Medulla oblongata (tissue), 1 donor: ENCODE measurements around the gene POLD4.

Experiments used
- DNase-seq: peaks from one replicate; pipeline ENCODE4 v3.0.0-alpha.2; 2015; ENCODE audit errors: extremely low spot score

The POLD4 gene

GRCh38 chr11:67316882-67317204, 36.5 kb downstream of the POLD4 start:
- no peak for DNase-seq

GRCh38 chr11:67315325-67315909, 37.9 kb downstream of the POLD4 start:
- no peak for DNase-seq

GRCh38 chr11:67314218-67314617, 39.1 kb downstream of the POLD4 start:
- no peak for DNase-seq

- no peak for DNase-seq
These were observed 40.0 kb downstream of the POLD4 start for GRCh38 chr11:67313125-67313890.

- no peak for DNase-seq
These were observed 40.9 kb downstream of the POLD4 start for GRCh38 chr11:67312187-67313021.

- no peak for DNase-seq
These were observed 41.7 kb downstream of the POLD4 start for GRCh38 chr11:67311556-67312082.

- no peak for DNase-seq
These were observed 42.2 kb downstream of the POLD4 start for GRCh38 chr11:67311051-67311555.

GRCh38 chr11:67310246-67311050, 42.9 kb downstream of the POLD4 start:
- DNase-seq, result no peak

- DNase-seq, result no peak
These were observed 43.7 kb downstream of the POLD4 start for GRCh38 chr11:67309661-67310061.

GRCh38 chr11:67309166-67309565, 44.2 kb downstream of the POLD4 start:
- no peak for DNase-seq

GRCh38 chr11:67308031-67308866, 45.1 kb downstream of the POLD4 start:
- no peak for DNase-seq

GRCh38 chr11:67307545-67308001, 45.8 kb downstream of the POLD4 start:
- no peak for DNase-seq

- DNase-seq, result no peak
These were observed 46.4 kb downstream of the POLD4 start for GRCh38 chr11:67306769-67307544.

- no peak for DNase-seq
These were observed 48.7 kb downstream of the POLD4 start for GRCh38 chr11:67304511-67305113.

GRCh38 chr11:67303835-67304411, 49.4 kb downstream of the POLD4 start:
- no peak for DNase-seq

- DNase-seq, result peak; percentile 86
These were observed 50.1 kb downstream of the POLD4 start, which contains the start of gene SSH3 for GRCh38 chr11:67303132-67303834. Gene SSH3, plus strand, starts transcription at chr11:67303530. Its CDS starts 96 bp downstream, at chr11:67303626.

GRCh38 chr11:67302571-67303131, 50.7 kb downstream of the POLD4 start:
- DNase-seq, result no peak
